Measurements from ENCODE around the gene EFCAB11.

DNA sequence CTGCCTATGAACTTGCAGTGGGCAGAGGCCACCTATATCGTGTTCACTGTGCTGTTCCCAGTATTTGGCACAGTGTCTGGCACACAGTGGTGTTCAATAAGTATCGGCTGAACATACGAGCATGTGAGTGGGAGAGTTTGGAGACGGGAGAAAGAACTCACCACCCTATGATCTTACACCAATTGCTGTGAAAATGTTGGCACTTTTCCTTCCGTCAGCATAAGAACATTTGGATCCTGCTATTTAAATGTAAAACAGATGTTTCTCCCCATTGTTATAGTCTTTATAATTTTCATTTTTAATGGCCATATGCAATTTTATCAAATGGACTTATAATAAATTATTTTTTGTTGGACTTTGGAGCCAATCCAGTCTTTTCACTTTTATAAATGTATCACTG is 144.4 kb downstream of the EFCAB11 start:
- TF ChIP-seq EZH2 (IDR thresholded peaks at IDR 0.05; ENCODE audit: low read length, missing control alignments) = no peak
- TF ChIP-seq, protein P1, sequence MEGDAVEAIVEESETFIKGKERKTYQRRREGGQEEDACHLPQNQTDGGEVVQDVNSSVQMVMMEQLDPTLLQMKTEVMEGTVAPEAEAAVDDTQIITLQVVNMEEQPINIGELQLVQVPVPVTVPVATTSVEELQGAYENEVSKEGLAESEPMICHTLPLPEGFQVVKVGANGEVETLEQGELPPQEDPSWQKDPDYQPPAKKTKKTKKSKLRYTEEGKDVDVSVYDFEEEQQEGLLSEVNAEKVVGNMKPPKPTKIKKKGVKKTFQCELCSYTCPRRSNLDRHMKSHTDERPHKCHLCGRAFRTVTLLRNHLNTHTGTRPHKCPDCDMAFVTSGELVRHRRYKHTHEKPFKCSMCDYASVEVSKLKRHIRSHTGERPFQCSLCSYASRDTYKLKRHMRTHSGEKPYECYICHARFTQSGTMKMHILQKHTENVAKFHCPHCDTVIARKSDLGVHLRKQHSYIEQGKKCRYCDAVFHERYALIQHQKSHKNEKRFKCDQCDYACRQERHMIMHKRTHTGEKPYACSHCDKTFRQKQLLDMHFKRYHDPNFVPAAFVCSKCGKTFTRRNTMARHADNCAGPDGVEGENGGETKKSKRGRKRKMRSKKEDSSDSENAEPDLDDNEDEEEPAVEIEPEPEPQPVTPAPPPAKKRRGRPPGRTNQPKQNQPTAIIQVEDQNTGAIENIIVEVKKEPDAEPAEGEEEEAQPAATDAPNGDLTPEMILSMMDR (conservative IDR thresholded peaks at IDR 0.05 in 1 of 2, IDR thresholded peaks at IDR 0.05 in 1 of 2; ENCODE audit: low read depth in 1 of 2, low read length in 2 of 2) = no peak

Measured in fibroblast of lung (primary cell).